ENCODE results near the gene ISYNA1.

ISYNA1 gene

GRCh38 chr19:18385675-18386542, 52.0 kb downstream of the ISYNA1 start, which contains the start of gene GDF15:
Gene GDF15, plus strand, starts transcription at chr19:18386158. Its CDS starts 32 bp downstream, at chr19:18386190.
- no peak within 1 kb of the TSS for H3K27ac ChIP-seq (ENCODE audit: low read depth, low read length)
- H3F3A ChIP-seq (ENCODE audit: control insufficient read depth, insufficient read depth), result peaks cover 2% of the 10 kb centered on the region; the same call in 1 of the 2 replicates

GRCh38 chr19:18385359-18385674, 52.6 kb downstream of the ISYNA1 start:
- Histone ChIP-seq H3K4me1 (ENCODE audit: control insufficient read depth, low read length) (peaks cover 20% of the 10 kb centered on the region), H3F3A (ENCODE audit: control insufficient read depth, insufficient read depth) (peaks cover 2% of the 10 kb centered on the region; the same call in 1 of the 2 replicates), H3K4me2 (ENCODE audit: low read length) (no peak overlapping the region), H3K79me2 (ENCODE audit: control insufficient read depth, low read length) (no peaks in the 10 kb centered on the region), H3K36me3 (ENCODE audit: control insufficient read depth, low read length) (no peaks in the 10 kb centered on the region), H3K9me2 (replicated peaks; ENCODE audit: control insufficient read depth, low read length) (no peaks in the 10 kb centered on the region), H3K4me3 (ENCODE audit: low read length) (no peak overlapping the region), H3K27me3 (ENCODE audit: control insufficient read depth, low read length) (peaks cover 48% of the 10 kb centered on the region), H4K20me1 (ENCODE audit: control insufficient read depth, insufficient read depth, low read depth, low read length) (no peaks in the 10 kb centered on the region), H3K9me3 (ENCODE audit: control insufficient read depth, insufficient read depth, low read length) (no peaks in the 10 kb centered on the region), H3K27ac (ENCODE audit: low read depth, low read length) (no peak overlapping the region)
- TF ChIP-seq EZH2phosphoT487 (IDR thresholded peaks at IDR 0.05; ENCODE audit: borderline replicate concordance, low read length) (no peak), CTCF (IDR thresholded peaks at IDR 0.05; ENCODE audit: low read depth, low read length, poor library complexity, severe bottlenecking) (no peak)

More at GRCh38 chr19:18385675-18386542, 52.0 kb downstream of the ISYNA1 start, which contains the start of gene GDF15:
- peaks cover 20% of the 10 kb centered on the region for H3K4me1 ChIP-seq (ENCODE audit: control insufficient read depth, low read length)
- no peaks in the 10 kb centered on the region for H3K9me2 ChIP-seq (replicated peaks; ENCODE audit: control insufficient read depth, low read length)
- TF ChIP-seq EZH2phosphoT487 (IDR thresholded peaks at IDR 0.05; ENCODE audit: borderline replicate concordance, low read length) (no peak), CTCF (IDR thresholded peaks at IDR 0.05; ENCODE audit: low read depth, low read length, poor library complexity, severe bottlenecking) (peak; percentile 98)
- peaks cover 42% of the 10 kb centered on the region for H3K27me3 ChIP-seq (ENCODE audit: control insufficient read depth, low read length)
- no peaks in the 10 kb centered on the region for H4K20me1 ChIP-seq (ENCODE audit: control insufficient read depth, insufficient read depth, low read depth, low read length)
- no peak within 1 kb of the TSS for H3K4me3 ChIP-seq (ENCODE audit: low read length)
- no peaks in the 10 kb centered on the region for H3K9me3 ChIP-seq (ENCODE audit: control insufficient read depth, insufficient read depth, low read length)
- H3K4me2 ChIP-seq (ENCODE audit: low read length), result peak within 1 kb of the TSS; percentile 39
- H3K79me2 ChIP-seq (ENCODE audit: control insufficient read depth, low read length), result no peaks in the 10 kb centered on the region
- no peaks in the 10 kb centered on the region for H3K36me3 ChIP-seq (ENCODE audit: control insufficient read depth, low read length)

- Histone ChIP-seq H3K9me2 (replicated peaks; ENCODE audit: control insufficient read depth, low read length) (no peaks in the 10 kb centered on the region), H4K20me1 (ENCODE audit: control insufficient read depth, insufficient read depth, low read depth, low read length) (no peaks in the 10 kb centered on the region), H3K27ac (ENCODE audit: low read depth, low read length) (no peak overlapping the region), H3K4me2 (ENCODE audit: low read length) (no peak overlapping the region), H3K4me1 (ENCODE audit: control insufficient read depth, low read length) (peaks cover 20% of the 10 kb centered on the region), H3F3A (ENCODE audit: control insufficient read depth, insufficient read depth) (peaks cover 2% of the 10 kb centered on the region; the same call in 1 of the 2 replicates), H3K9me3 (ENCODE audit: control insufficient read depth, insufficient read depth, low read length) (no peaks in the 10 kb centered on the region), H3K36me3 (ENCODE audit: control insufficient read depth, low read length) (no peaks in the 10 kb centered on the region), H3K79me2 (ENCODE audit: control insufficient read depth, low read length) (no peaks in the 10 kb centered on the region), H3K27me3 (ENCODE audit: control insufficient read depth, low read length) (peaks cover 47% of the 10 kb centered on the region), H3K4me3 (ENCODE audit: low read length) (no peak overlapping the region)
- TF ChIP-seq CTCF (IDR thresholded peaks at IDR 0.05; ENCODE audit: low read depth, low read length, poor library complexity, severe bottlenecking) (no peak), EZH2phosphoT487 (IDR thresholded peaks at IDR 0.05; ENCODE audit: borderline replicate concordance, low read length) (no peak)
Measured at GRCh38 chr19:18384775-18385174, 53.2 kb downstream of the ISYNA1 start.

Measured in DOHH2 (cell line).